ENCODE results near the gene HMGCS2.

GRCh38 chr1:119811985-119812557 is 43.4 kb upstream of the HMGCS2 start:
- TF ChIP-seq EZH2 (IDR thresholded peaks at IDR 0.05; ENCODE audit: insufficient read depth, poor library complexity, severe bottlenecking) = no peak
- TF ChIP-seq EZH2phosphoT487 (IDR thresholded peaks at IDR 0.05; ENCODE audit: insufficient read depth, low read depth) = no peak
